ENCODE results near the gene HEMGN.

HEMGN gene

DNA sequence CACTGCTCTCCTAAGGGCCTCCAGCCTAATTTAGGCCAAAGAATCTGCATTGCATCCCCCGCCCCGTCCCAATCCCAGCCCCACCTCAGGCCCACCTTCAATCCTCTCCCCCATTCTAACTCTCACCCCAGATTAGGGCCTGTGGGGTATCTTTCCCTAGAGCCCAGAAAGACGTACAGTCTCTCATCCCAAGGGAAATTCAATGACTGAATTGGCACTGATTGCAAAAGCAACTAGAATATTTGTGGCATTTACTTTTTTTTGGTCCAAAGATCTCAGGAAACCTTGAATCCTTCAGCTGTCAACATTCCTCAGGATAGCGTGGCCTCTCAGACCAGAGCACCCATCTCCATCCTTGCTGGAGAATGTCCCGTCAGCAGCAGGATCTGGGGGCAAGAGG lies 46.2 kb downstream of the HEMGN start:
- no peak for DNase-seq

DNA sequence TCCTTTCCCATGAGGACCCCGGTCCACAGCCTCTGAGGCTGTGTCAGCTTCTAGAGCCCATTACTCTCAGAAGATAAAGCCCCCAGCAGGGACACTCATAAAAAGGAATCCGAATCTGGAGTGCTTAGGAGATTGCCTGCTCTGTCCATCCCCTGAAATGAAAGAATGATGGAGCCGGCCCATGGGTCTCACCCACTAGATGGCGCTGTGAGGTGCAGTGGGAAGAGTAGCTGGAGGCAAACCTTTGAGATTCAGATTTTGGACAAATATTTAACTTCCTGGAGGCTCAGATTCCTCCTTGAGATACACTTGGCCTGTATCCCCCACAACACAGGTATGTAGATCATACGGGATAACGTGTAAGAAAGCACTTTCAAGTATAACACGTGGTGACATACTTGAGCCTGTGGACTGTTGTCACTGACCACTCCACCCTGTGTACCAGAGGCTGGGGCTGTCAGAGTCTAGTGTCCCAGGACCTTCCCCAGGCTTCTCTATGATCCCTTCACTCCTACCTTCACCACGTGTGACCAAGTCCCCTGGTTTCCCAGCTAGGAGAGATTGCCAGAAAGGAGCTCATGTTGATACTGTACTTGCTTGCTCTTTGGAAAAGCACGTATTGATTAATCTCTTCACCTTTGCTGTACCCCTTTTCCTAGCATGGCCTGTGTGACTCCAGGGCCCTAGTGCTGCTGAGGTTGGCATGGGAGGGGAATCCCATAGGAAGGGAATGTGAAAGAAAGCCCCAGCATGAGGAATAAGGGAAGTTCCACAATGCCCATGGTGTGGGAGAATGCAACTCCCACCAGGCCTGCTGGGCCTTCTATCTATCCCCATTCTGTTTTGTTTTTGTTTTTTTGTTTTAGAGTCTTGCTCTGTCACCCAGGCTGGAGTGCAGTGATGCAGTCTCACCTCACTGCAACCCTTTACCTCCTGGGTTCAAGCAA lies 47.8 kb downstream of the HEMGN start:
- DNase-seq, result no peak

DNA sequence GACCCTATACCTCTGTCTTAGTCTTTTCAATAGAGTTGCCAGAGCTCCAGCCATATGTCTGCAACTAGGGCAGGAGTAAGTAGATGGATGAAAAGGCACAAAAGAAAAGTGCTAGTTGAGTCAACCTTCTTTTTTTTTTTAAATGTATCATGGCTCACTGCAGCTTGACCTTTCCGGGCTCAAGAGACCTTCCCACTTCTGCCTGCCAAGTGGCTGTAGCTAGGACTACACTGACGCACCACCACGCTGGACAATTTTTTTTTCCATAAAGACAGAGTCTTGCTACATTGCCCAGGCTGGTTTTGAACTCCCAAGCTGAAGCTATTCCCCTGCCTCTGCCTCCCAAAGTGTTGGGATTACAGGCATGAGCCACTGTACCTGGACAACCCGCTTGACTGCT lies 57.6 kb downstream of the HEMGN start:
- DNase-seq, result no peak
